C4-2B (cell line): ENCODE results near the gene AFDN.

Experiments used
- H3K27ac ChIP-seq: fragments of 450-650 bp; 2 replicates; pipeline ENCODE4 v1.5.1; 2017
- ZFX ChIP-seq: fragments of 450-650 bp; IDR thresholded peaks from 2 replicates; pipeline ENCODE4 v1.6.1; 2017
- TF ChIP-seq, protein P1 (sequence below): fragments of 450-650 bp; conservative IDR thresholded peaks from 2 replicates; pipeline ENCODE4 v1.5.1; 2017; ENCODE audit warnings: mild to moderate bottlenecking

Gene AFDN

DNA sequence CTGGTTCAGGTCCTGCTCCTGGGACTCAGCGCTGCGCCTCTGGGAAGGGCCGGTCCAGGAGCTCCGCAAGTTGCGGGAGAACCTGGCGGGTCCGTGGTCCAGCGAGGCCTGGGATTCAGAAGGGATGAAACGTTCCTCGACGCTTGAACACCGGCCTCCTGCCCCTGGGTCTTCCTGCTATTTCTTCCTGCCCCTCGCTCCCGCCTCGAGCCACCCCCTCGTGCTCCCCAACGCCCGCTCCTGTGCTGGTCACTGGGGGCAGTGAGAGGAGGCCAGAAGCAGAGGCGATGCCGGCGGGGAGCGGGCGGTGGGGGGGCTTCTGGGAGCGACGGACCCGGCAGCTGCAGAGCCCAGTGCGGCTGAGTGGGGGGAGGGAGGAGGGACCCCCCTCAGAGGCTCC lies 150.0 kb downstream of the AFDN start:
- no peak overlapping the region for H3K27ac ChIP-seq
- TF ChIP-seq ZFX = no peak
- TF ChIP-seq, protein P1, sequence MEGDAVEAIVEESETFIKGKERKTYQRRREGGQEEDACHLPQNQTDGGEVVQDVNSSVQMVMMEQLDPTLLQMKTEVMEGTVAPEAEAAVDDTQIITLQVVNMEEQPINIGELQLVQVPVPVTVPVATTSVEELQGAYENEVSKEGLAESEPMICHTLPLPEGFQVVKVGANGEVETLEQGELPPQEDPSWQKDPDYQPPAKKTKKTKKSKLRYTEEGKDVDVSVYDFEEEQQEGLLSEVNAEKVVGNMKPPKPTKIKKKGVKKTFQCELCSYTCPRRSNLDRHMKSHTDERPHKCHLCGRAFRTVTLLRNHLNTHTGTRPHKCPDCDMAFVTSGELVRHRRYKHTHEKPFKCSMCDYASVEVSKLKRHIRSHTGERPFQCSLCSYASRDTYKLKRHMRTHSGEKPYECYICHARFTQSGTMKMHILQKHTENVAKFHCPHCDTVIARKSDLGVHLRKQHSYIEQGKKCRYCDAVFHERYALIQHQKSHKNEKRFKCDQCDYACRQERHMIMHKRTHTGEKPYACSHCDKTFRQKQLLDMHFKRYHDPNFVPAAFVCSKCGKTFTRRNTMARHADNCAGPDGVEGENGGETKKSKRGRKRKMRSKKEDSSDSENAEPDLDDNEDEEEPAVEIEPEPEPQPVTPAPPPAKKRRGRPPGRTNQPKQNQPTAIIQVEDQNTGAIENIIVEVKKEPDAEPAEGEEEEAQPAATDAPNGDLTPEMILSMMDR = no peak

- no peak overlapping the region for H3K27ac ChIP-seq
- TF ChIP-seq ZFX = no peak
- TF ChIP-seq, protein P1 = no peak
Observed at GRCh38 chr6:167977717-167978467, 151.2 kb downstream of the AFDN start.

- TF ChIP-seq ZFX = no peak
- TF ChIP-seq, protein P1 = no peak
Observed at GRCh38 chr6:167978607-167979006, 151.9 kb downstream of the AFDN start.

DNA sequence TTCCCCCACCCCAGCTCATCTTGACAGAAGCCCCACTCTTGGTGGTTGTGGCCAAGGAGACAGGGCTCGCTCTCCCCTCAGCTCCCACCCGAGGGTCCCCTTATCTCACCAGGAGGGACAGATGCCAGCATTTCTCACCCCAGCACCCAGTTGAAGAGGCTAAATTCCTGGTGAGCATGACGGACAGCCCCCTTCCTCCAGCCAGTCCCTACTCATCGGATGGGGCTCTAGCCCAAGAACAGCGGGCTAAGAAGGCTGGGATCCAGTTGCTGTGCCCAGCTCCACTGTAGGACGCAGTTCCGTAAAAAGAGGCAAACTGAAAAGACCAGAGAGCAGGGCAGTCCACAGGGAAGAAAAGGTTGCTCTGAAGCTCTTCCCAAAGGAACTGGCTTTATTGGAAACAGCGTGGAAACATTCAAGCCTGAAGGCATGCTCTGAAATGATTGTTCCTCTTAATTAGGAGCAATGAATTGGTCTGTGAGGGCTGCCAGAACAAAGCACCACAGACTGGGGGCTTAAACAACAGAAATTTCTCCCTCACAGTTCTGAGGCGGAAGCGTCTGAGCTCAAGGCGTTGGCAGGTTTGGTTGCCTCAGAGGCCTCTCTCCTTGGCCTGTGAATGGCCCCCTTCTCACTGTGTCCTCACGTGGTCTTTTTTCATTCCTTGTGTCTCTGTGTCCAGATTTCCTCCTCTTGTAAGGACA lies 152.9 kb downstream of the AFDN start:
- H3K27ac ChIP-seq = no peak overlapping the region
- TF ChIP-seq, protein P1 = no peak
- TF ChIP-seq ZFX = no peak

More at GRCh38 chr6:167978607-167979006, 151.9 kb downstream of the AFDN start:
- no peak overlapping the region for H3K27ac ChIP-seq

DNA sequence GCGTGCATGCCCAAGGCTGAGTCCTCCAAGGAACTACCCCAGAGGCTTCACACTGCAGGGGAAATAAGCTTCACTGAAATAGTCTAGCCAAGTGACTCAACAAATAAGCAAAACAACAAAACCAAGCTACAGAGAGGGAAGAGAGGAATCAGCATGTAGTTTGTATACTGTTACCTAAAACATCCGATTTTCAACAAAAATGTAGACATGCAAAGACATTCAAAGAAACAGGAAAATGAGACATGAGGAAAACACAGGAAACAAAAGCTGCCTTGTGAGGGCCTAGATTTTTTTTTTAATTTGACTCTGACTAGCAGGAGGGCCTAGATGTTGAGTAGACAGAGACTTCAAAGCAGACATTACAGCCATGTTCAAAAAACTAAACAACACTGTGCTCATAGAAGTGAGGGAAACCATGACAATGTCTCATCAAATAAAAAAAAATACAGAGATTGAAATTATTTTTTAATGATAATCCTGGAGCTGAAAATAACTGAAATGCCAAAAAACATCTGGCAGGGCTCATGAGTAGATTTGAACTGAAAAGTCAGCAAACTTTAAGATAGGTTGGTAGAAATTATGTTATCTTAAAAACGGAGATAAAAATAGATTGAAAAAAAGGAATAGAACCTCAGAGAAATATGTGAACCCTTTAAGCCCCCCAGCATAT lies 154.3 kb downstream of the AFDN start:
- no peak for TF ChIP-seq ZFX
- TF ChIP-seq, protein P1 = no peak
- no peak overlapping the region for H3K27ac ChIP-seq

DNA sequence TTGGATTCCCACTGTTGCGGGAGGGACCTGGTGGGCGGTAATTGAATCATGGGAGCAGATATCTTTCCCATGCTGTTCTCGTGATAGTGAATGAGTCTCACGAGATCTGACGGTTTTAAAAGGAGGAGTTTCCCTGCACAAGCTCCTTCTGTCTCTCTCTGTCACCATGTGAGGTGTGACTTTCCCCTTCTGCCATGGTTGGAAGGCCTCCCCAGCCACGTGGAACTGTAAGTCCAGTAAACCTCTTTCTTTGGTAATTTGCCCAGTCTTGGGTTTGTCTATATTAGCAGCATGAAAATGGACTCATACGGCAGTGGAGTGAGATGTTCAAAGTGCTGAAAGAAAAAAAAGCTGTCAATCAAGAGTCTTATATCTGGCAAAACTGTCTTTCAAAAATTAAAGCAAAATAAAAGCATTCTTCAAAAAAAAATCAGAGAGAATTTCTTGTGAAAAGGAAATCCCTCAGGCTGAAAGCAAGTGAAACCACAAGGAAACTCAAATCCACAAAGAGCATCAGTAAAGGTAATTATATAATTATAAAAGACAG lies 155.3 kb downstream of the AFDN start:
- H3K27ac ChIP-seq = no peak overlapping the region
- TF ChIP-seq, protein P1 = no peak
- no peak for TF ChIP-seq ZFX
